ENCODE measurements around the gene NUP107.
A peak's percentile ranks its signal among the peaks of the same experiment; 100 is the strongest.

Gene NUP107

DNA sequence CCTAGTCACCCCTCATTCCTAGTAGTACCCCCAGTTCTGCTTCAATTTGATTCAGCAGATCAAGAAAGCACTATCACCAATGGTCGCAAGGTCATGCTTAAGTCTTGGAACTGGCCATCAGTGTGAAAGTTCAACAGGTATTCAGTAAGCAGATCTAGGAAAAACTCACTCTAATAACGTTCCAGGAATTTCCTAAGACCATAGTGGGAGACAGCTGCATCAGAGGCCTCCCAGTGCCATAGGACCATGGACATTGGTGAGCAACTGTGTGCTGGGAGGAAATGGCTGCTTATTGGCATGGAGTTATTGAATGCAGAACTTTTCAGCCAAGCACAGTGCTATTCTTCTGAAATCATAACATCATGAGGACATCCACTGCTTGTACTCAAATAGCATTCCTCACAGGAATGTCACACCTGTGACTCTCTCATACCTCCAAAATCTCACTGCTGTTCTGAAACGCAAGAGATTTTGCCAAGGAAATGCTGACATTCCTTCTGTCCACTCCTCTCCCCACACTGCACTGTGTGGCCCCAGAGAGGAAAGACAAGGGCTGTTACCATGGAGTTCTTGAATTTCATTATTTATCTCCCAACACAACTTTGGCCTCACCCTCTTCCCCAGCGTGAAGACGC, 90.3 kb downstream of the NUP107 start:
- no peak for DNase-seq

DNA sequence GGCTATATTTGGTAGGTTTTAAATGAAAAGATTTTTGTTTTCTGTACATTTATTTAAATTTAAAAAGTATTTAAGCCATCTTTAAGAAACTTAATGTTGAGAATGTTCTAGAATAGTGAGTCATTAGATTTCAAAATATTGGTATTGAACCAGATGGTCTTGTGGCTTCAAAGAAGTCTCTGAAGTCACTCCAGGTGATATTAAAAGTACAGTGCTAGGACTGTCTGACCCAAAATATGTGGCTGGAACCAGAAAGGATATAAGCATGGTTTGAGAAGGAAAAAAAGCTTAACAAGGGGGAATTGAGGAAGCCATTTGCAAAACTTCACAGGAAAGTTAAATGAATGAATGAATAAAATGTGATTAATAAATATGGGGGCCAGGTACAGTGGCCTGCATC, 92.5 kb downstream of the NUP107 start:
- DNase-seq = no peak

DNA sequence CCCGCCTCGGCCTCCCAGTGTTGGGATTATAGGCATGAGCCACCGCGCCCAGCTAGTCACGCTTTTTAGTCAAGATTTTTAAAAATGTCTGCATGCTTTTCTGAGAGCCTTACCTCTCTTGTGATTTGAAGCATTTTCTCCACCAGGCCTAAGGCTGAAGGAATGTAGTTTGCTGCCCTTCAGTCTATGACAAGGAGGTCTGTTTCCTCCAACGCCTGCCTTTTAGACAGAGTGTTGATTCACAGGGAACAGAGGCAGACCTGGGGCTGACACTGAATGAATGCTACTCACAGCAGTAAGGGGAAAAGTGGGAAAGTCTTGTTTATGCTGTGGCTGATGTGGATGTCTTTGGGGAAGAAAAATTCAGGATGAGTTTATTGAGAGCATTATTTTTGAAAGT, 94.0 kb downstream of the NUP107 start:
- DNase-seq = no peak

DNA sequence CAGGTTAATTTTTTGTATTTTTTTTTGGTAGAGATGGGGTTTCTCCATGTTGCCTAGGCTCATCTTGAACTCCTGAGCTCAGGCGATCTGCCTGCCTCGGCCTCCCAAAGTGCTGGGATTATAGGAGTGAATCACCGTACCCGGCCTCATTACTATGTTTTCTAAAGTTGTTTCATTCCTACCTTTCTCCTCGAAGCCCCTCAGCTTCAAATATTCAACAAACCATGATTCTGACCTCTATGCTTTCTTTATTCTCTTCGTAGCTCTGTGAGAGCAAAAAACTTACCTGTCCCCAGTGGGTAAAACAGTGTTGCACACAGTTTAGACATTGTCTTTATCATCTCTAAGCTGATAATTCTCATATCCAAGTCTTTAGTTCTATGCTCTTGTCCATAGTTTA, 95.0 kb downstream of the NUP107 start:
- DNase-seq = no peak

DNA sequence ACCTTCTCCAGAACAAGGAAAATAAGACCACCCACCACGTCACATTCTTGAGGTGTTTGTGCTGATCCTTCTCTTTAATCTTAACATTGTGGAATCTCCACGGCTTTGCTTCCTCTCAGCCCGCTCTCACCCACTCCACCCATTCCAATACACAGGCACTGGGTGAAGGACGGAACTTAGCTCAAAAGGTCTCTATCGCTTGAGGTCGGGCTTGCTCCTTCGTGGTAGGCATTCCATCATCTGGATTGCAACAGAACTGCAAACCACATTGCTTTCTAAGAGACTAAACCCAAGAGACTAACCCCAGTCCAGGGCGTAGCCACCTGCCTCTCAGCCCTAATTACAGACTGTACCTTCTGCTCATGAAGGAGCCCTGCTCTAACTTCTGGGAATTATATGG, 97.2 kb downstream of the NUP107 start:
- DNase-seq = no peak

DNA sequence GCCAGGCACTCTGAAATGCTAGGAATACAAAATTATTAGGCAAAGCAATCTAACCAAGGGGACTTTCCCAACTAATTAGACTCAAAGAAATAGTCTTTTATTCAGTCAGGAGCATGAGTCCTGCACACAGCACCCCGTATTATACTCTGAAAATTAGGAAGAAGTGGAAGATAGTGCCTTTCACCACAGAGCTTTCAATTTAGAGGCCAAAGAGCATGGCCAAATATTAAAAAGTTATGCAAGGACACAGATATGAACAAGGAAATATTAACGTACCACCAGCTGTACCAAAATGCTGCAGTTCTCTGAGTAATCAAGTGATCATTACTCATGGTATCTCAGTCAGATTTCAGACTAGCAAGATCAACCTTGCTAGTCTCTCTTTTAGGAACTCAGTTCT, 98.6 kb downstream of the NUP107 start:
- DNase-seq = no peak

DNA sequence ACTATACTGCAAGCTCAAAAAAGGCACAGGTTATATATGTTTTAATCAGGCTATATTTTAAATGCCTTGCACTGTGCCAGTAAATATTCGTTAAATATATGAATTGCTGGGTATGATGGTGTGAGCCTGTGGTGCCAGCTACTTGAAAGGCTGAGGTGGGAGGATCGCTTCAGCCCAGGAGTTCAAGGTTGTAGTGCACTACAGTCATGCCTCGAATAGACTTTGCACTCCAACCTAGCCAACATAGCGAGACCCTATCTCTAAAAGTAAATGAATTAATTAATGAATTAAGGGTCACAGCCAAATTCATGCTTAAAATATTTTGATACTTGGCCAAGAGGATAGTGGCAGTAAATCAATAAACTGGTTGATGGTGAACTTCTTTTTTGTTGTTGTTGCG, 99.0 kb downstream of the NUP107 start:
- no peak for DNase-seq

DNA sequence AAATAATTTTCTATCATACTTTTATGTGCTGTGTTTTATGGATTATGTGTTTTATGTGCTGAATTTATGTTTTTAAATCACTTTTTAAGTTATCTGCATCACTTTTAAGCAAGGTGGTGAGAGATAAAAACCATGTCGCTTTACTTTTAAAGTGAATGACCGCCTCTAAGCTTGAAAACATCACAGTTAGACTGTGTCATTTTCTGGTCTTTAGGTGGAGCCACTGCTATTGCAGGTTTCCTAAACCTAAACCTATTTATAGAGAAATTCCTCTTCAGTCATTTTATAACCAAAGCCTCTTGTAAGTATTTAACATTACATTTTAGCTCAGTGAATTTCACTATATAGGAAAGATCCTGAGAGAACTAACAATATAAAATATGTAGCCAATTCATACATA, 100.2 kb downstream of the NUP107 start:
- DNase-seq = no peak

DNA sequence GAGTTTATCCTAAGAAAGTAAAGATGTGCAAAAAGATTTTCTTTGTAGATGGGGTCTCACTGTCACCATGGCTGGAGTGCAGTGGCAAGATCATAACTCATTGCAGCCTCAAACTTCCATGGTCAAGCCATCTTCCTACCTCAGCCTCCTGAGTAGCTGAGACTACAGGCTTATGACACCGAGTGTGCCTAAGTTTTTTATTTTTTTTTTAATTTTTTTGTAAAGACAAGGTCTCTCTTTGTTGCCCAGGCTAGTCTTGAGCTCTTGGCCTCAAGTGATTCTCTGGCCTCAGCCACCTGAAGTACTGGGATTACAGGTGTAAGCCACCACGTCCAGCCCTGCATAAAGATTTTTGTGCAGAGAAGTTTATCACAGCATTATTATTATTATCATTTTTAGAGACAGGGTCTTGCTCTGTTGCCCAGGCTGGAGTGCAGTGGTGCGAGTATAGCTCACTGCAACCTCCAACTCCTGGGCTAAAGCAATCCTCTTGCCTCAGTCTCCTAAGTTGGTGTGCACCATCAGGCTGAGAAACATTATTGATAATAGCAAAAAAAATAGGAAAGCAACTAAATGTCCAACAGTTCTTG, 101.9 kb downstream of the NUP107 start:
- DNase-seq = no peak

DNA sequence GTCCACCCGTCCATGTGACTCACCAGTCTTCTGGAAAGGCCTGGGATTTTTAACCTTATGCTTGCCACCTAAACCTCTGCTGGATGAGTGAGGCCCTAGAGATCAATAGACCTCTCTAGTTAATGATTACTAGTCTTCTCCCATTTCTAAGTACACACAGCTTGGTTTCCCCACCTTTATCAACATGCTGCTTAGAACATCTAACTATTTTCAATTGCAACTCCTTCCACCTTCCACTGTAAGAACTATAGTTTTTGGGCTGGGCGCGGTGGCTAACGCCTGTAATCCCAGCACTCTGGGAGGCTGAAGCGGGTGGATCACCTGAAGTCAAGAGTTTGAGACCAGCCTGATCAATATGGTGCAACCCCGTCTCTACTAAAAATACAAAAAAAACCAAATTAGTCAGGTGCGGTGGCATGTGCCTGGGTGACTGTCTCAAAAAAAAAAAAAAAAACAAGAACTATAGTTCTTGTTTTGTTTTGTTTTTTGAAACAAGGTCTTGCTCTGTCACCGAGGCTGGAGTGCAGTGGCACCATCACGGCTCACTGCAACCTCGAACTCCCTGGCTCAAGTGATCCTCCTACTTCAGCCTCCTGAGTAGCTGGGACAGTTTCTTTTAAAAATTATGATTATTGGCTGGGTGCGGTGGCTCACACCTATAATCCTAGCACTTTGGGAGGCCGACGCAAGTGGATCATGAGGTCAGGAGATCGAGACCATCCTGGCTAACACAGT, 102.5 kb downstream of the NUP107 start:
- DNase-seq = no peak

DNA sequence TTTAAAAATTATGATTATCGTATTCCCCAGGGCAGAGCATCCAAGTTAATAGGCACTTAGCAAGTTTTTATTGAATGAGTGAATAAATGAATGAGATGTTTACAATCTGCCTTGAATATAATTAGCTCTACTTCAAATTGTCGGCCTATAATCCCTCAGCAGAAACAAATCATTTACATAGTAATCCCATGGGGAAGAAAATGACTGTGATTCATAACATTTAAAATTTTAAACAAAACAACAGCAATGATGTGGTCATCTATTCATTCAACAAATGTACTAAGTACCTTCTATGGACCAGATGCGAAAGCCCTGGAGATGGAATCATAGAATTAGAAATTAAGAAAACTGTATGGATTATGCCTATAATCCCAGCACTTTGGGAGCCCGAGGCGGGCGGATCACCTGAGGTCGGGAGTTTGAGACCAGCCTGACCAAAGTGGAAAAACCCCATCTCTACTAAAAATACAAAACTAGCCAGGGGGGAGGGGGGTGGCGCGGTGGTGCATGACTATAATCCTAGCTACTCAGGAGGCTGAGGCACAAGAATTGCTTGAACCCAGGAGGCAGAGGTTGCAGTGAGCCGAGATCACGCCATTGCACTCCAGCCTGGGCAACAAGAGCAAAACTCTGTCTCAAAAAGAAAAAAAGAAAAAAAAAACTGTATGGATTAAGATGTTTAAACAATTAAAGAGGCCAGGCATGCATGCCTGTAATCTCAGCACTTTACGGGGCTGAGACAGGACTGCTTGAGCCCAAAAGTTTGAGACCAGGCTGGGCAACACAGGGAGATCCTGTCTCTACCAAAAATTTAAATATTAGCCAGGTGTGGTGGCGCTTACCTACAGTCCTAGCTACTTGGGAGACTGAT, 103.5 kb downstream of the NUP107 start:
- DNase-seq = no peak

DNA sequence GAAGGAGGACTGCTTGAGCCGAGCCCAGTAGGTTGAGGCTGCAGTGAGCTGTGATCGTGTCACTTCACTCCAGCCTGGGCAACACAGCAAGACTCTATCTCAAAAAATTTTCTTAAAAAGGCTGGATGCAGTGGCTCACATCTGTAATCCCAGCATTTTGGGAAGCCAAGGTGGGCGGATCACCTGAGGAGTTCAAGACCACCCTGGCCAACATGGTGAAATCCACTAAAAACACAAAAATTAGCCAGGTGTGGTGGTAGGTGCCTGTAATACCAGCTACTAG, 104.1 kb downstream of the NUP107 start:
- no peak for DNase-seq

DNA sequence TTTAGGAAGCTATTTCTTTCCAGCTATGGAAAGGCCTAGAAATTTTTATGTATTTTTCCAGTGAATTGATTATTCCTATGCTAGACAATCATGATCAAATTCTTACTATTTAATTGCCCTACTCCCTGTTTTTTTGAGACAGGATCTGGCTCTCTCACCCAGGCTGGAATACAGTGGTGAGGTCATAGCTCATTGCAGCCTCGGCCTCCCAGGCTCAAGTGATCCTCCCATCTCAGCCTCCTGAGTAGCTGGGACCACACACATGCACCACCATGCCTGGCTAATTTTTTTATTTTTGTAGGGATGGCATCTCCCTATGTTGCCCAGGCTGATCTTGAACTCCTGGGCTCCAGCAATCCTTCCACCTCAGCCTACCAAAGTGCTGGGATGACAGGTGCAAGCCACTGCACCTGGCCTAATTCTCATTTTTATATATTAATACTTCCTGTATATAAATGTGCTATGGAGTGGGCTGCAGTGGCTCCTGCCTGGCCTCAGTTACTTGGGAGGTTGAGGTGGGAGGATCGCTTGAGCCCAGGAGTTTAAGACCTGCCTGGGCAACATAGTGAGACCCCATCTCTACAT, 105.2 kb downstream of the NUP107 start:
- DNase-seq = no peak

DNA sequence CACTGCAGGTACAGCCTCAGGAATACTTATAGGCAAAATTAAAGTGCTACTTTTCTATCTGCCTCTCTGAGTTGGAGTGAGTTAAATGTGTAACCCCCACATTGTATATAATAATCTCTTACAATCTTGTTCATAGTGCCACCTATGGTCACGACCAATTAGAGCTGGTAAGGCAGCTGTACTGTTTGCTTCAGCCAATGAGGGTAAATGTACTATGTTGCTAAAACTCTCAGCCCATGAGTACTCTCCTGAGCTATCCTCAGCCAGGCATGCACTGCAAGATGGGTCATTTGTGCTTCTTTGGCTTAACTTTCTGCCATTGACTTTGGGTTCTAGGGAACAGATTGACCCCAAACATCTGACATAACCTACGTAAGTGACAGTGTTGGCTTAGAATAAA, 106.2 kb downstream of the NUP107 start:
- peak; percentile 83 for DNase-seq

DNA sequence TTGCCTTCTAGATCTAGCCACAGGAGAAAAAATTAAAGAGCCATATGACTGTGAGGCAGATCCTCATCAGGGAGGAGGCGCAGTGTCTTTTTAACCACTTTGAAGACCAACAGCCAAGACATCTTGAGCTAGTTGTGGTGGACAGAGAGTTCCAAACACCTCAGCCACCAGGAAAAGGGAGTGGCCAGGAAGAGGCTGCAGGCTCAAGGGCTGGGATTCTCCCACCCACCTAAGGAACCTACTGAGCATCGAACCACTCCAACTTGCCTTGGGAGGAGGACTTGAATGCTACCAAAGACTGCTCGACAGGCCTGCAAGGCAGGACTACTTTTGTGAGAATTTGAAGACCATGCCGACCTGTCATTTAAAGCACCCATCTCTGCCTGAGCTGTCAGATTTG, 106.7 kb downstream of the NUP107 start:
- no peak for DNase-seq

DNA sequence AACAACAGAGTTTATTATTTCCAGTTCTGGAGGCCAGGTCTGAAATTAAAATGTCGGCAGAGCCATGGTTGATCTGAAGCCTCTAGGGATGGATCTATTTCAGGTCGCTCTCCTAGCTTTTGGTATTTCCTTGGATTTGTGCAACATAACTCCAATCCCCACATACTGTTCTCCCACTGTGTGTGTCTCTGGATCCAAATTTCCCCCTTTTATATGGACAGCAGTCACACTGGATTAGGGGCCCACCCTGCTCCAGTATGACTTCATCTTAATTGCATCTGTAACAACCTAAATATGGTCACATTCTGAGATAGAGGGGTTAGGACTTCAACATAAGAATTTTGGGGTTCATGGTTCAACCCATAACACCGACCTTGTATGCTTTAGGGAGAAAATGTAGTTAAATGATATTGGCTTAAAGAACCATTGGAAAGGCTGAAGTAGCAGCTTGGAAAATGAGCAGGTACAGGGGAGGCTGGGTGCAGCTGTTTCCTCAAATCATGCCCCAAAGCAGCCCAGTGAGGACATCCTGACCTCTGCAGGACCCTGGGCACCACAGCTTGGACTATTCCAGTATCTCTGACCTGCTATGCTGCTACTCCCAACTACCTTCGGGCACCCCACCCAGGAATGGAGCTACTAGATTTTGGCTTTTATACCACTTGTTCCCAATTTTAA, 107.3 kb downstream of the NUP107 start:
- no peak for DNase-seq

DNA sequence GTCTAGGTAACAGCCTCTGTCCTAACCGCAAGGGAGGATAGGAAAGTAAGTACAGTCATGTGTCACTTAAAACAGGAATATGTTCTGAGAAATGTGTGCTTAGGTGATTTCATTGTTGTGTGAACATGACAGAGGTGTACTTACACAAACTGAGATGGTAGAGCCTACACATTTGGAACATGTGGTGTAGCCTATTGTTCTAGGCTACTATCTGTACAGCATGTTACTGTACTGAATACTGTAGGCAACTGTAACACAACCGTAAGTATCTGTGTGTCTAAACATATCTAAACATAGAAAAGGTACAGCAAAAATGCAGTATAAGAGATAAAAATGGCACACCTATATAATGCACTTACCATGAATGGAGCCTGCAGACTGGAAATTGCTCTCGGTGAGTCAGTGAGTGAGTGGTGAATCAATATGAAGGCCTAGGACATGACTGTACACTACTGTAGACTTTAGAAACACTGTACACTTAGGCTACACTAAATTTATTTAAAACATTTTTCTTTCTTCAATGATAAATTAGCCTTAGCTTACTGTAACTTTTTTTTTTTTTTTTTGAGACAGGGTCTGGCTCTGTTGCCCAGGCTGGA, 108.0 kb downstream of the NUP107 start:
- no peak for DNase-seq

Data from NCI-H82 (cell line).